ENCODE results near the gene GIGYF2.
"Not testable (repeated sequence)": the region's sequence is repeated elsewhere in the genome, so short reads cannot be mapped to it uniquely, and the experiment has no call there.

GIGYF2 gene

GRCh38 chr2:232691117-232691516 lies 6.0 kb upstream of the GIGYF2 start:
- not testable (repeated sequence) for DNase-seq

- DNase-seq: no peak
Observed at GRCh38 chr2:232693344-232693743, 3.8 kb upstream of the GIGYF2 start.

- no peak for DNase-seq
Observed at GRCh38 chr2:232696609-232697058, 497 bp upstream of the GIGYF2 start.

- DNase-seq: no peak
Observed at GRCh38 chr2:232697807-232698110, 628 bp downstream of the GIGYF2 start.

GRCh38 chr2:232698556-232699091 lies 1.5 kb downstream of the GIGYF2 start:
- DNase-seq: no peak

- no peak for DNase-seq
Observed at GRCh38 chr2:232699110-232699509, 2.0 kb downstream of the GIGYF2 start.

GRCh38 chr2:232700154-232700553 lies 3.0 kb downstream of the GIGYF2 start:
- DNase-seq: no peak

GRCh38 chr2:232707076-232707475 lies 9.9 kb downstream of the GIGYF2 start:
- DNase-seq: no peak

DNA sequence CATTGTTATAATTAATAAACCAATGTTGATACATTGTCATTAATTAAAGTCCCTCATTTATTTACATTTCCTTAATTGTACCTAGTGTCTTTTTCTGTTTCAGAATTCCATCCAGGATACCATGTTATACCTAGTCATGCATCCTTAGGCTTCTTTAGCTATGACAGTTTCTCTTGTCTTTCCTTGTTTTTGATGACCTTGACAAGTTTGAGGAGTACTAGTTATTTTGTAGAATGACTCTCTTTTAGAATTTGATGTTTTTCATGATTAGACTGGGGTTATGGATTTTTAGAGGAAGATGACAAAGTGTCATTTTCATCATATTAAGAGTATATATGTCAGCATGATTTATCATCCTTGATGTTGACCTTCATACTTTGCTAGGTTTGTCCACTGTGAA lies 16.4 kb downstream of the GIGYF2 start:
- DNase-seq: no peak

DNA sequence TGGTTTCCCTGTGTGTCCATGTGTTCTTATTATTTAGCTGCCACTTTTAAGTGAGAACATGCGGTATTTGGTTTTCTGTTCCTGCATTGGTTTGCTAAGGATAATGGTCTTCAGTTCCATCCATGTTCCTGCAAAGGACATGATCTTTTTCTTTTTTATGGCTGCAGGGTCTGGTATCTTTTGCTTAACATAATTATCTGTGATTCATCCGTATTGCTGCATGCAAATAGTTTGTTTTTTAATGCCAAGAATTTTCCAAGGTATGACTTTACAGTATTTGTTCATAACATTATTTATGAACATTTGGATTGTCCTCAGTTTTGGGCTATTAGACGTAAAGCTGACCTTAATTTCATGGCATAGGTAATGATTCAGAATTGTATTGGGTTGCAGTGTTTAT lies 17.8 kb downstream of the GIGYF2 start:
- no peak for DNase-seq

DNA sequence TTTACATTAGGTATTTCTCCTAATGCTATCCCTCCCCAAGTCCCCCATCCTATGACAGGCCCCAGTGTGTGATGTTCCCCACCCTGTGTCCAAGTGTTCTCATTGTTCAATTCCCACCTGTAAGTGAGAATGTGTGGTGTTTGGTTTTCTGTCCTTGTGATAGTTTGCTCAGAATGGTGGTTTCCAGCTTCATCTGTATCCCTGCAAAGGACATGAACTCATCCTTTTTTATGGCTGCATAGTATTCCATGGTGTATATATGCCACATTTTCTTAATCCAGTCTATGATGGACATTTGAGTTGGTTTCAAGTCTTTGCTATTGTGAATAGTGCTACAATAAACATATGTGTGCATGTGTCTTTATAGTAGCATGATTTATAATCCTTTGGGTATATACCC lies 22.9 kb downstream of the GIGYF2 start:
- not testable (repeated sequence) for DNase-seq

GRCh38 chr2:232721261-232721660 lies 24.1 kb downstream of the GIGYF2 start:
- DNase-seq: no peak

GRCh38 chr2:232721882-232722281 lies 24.8 kb downstream of the GIGYF2 start:
- DNase-seq: no peak

DNA sequence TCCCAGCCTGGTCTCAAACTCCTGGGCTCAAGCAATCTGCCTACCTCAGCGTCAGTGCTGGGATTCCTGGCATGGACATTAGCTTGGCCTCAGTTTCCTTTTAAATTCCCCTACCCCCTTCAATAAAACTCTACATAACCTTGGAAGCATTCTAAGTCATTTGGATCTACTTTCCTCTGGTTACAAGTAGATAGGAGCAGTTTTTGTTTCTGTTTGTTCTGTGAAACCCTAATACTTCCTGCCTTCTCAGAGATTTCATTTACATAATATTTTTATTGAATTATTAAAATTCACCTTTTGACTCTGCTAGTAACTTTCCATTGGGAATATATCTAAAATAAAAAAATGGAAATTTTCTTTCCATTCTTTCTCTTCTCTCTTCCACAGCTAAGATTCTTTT lies 25.9 kb downstream of the GIGYF2 start:
- no peak for DNase-seq

- no peak for DNase-seq
Observed at GRCh38 chr2:232728785-232729184, 31.7 kb downstream of the GIGYF2 start.

GRCh38 chr2:232731470-232731869 lies 34.3 kb downstream of the GIGYF2 start:
- no peak for DNase-seq

GRCh38 chr2:232741294-232741693 lies 44.2 kb downstream of the GIGYF2 start:
- no peak for DNase-seq

DNA sequence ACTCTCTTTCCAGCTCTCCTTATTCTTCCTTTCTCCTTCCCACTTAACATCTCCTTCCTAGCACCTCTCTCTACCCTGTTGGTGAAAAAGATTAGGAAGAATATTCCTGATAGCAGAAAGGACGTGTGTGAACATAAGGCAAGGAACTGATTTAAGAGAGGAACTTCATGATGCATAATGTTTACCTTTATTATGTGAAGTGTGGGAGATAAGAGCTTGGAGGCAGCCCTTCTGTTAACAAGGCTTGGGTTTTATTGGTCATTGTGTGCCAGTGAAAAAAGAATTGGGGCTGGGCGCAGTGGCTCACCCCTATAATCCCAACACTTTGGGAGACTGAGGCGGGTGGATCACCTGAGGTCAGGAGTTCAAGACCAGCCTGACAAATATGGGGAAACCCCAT lies 44.8 kb downstream of the GIGYF2 start:
- no peak for DNase-seq

DNA sequence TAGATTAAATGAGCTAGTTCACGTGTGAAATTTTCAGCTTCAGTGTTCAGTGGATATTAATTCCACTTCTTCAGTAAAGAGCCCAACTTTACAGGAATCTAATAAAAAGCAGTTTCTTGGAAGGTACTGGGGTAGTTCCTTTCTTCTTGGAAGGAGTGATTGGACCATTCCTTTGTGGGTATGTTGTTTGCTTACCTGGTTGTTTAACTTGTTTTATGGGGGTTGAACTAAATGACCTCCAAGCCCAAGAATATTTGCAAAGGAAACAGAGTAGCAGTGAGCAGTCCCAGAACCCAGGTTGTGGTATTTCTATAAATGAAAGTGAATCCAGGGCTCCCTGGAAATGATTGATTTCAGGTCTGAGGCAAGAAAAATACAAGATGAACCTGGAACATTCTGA lies 47.8 kb downstream of the GIGYF2 start:
- no peak for DNase-seq

- DNase-seq: no peak
Observed at GRCh38 chr2:232748038-232748437, 50.9 kb downstream of the GIGYF2 start.

- DNase-seq: no peak
Observed at GRCh38 chr2:232749331-232749730, 52.2 kb downstream of the GIGYF2 start.

DNA sequence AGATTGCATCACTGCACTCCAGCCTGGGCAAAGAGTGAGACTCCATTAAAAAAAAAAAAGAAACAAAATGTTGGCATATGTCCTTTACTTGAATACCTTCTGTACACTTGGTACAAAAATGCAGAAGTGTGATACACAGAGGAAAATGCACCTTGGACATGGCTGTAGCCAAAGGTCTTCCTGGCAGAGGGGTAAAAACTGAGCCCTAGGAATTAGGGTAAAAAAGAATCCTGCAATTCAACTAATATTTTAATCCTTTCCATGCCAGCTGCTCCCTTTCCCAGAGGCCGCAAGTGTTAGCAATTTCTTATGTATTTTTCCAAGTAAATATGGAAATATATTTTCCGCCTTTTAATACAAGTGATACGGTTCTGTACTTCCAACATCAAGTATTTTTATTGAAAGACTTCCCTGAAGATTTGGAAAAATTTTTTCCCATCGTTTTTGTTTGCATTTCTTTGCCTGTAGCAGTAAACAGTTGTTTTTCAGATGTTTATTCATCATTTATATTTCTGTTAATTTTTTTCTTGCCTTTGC lies 53.1 kb downstream of the GIGYF2 start:
- DNase-seq: no peak

- DNase-seq: no peak
Observed at GRCh38 chr2:232757905-232758304, 60.8 kb downstream of the GIGYF2 start.

DNA sequence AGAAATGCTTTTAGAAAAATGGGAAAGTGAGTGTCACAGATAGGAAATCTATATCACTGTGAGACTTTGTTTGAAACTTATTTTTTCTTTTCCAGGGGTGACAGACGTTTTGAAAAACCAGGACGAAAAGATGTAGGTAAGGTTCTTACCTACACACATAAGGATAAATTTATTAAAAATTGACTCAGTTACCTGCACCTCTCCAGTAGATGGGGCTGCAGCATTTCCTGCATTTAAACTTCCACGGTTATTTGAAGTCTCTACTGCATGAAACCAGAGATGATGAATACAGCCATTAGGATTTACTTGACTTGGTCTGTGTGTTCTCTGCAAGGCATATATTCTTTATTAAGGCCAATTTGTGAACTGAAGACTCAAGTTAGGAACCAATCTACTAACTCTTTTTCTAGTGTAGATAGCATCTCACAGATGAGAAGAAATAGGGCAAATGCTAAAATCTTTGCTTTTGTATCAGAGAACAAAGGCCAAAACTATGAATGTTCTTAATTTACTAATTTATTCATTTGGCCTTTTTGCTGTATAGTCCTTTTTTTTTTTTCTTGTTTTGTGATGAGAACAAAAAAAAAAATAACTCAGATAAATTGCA lies 64.3 kb downstream of the GIGYF2 start:
- no peak for DNase-seq

DNA sequence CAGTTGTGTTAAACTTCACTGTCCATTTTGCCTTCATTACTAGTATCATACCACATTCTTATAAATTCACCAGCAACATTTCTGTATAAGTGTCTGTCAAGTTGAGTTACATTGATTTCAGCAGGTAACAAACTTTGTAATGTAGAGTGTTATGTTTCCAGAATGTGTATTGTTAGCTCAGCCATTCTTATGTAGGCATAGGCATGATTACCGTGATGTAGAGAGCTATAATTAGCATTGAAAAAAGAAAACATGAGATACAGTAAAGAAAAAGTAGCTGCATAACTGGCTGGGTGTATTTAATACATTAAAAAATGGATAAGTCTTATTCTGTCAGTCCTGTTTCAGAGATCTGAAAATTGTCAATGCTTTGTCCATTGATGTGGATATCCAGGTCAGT lies 70.7 kb downstream of the GIGYF2 start:
- DNase-seq: no peak

All from NCI-H2029 (cell line).